GM18907 (cell line): ENCODE measurements around the gene SMAD6.
"Not testable (repeated sequence)": the region's sequence is repeated elsewhere in the genome, so short reads cannot be mapped to it uniquely, and the experiment has no call there.

Experiments used
- ATAC-seq: cut with Tn5 transposase; IDR thresholded peaks from one replicate; pipeline ENCODE4 v1.9.1; 2021; ENCODE audit warnings: mild to moderate bottlenecking, moderate library complexity; ENCODE audit not compliant: unreplicated experiment

SMAD6 gene

GRCh38 chr15:66756295-66756694 lies 54.3 kb downstream of the SMAD6 start:
- no peak for ATAC-seq

DNA sequence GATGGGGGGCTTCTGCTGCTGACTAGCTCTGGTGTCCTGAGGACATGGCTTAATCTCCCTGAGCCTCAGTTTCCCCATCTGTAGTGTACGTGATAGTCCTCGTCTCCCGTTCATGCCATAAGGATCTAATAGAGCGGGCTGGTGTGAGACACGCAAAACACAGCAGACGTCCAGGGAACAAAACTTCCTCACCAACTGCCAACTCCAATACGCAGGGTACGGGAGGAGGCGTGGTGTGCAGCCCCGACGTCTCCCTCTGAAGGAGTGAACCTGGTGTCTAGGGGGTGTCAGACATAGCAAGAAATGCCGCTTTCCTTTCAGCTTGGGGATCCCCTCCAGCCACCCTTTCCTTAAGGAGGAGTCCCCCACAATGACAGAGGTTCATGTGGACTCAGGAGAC lies 55.0 kb downstream of the SMAD6 start:
- ATAC-seq = no peak

GRCh38 chr15:66757521-66757920 lies 55.5 kb downstream of the SMAD6 start:
- ATAC-seq = no peak

DNA sequence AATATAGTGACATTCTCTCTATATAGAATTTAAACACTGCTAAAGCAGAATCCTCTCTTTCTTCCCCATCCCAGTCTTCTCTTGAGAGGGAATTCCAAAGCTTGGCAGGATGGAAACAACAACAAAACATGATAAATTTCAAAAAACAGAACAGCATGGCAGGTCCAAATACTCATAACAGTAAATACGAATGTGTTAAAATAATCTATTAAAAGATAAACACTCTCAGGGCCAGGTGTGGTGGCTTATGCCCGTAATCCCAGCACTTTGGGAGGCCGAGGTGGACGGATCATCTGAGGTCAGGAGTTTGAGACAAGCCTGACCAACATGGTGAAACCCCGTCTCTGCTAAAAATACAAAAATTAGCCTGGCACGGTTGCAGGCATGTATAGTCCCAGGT lies 56.2 kb downstream of the SMAD6 start:
- ATAC-seq = not testable (repeated sequence)

- no peak for ATAC-seq
Observed at GRCh38 chr15:66758844-66759243, 56.8 kb downstream of the SMAD6 start.

DNA sequence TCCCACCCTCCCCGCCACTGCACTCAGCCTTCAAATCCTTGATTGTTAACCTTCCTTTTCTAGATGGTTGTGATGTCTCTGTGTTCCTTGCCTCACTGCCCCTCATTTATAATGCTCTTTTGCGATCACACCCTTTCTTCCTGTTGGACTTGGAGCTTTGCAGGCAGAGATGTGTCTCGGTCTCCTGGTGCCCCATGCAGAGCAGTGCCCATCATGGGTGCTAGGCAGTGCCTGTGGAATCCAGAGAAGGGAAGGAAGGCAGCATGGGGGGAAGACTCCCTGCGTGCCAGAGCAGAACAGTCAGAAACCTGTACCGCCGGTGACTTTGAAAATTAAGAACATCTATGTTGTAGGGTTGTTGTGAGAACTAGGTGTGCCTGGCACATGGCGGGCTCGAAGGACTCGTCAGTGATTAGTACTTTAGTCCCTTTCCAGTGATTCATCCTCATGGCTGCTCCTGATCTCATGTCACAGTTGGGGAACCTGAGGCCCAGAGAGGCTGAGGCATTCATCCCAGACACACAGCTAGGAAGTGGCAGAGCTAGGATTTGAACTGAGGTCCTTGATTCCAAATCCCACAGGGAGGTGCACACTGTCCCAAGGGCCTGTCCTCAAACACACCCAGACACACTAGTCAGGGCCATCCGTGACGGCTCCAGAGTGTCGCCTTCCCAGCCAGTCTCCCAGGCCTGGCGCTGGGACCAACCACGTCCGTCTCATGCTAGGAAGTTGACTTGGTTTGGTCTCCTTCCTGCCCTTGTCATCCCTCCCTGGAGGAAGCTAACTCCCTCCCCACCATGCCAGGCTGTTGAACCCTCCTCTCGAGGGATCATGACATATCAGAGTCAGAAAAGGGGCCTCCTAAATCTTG lies 58.3 kb downstream of the SMAD6 start:
- ATAC-seq = no peak

- ATAC-seq = peak; percentile 36
Observed at GRCh38 chr15:66760968-66761725, 59.1 kb downstream of the SMAD6 start.

GRCh38 chr15:66761726-66762595 lies 59.9 kb downstream of the SMAD6 start:
- no peak for ATAC-seq

GRCh38 chr15:66763186-66764071 lies 61.4 kb downstream of the SMAD6 start:
- no peak for ATAC-seq

DNA sequence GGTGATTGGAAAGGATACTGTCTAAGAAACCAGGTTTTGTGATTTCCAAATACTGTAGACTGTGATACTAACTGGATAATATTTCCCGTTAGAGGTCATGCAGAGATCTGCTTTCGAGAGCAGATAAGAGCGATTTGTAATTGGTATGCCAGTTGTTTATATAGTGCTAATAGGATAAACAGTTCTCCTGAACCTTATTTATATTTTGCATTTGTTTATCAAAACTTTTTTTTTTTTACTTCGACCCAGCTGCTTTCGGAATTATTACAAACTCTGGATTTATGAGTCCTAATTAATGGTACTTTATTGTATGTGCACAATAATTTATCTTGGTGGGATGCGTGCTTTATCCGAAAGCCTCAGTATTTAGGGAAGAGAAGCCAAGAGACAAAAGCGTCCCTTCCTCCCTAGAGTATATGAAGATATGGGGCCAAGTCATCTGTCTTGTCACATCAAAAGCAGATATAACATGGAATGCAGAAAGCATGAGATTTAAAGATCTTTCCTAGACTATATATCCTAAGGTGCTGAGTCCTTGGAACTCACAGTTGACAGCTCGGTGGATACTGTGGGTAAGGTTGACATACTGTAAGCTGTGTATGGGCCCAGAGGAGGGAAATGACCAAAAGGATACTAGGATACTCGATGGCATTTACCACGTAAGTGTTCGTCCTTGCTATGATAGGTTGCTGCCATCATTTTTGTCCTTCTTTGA lies 62.2 kb downstream of the SMAD6 start:
- no peak for ATAC-seq

DNA sequence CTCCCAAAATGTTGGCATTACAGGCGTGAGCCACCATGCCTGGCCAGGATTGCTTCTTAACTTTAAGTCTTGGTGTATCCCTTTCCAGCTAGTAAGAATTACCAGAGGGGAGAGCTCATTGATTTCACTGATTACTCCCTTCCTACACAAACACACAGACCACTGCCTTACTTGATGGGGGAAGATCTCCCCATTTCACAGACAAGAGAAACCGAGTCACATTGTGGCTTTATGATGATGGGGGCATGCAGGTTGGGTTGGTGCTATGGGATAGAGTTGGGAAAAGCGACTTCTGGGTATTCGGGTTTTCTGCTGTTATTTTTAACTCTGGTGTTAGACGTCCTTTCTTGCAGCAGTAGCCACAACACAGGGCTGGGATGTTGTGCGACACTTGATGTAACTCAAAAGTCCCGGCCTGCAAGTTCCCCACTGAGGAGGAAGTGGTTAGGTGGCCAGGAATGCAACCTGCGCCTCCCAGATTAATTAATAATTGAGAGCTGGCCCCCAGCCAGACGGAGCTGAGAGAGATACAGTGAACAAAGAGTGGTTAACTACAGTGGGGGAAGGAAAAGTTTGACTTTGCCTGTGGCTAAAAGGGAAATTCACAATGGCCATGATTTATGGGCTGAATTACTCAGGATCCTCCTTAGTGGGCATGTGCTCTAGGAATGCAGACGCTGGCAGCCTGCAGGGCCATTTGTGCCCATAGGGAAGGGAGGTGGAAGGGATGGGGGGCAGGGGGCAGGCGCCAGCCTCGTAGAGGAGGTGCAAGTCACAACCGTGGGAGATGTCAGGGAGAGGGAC lies 63.6 kb downstream of the SMAD6 start:
- peak; percentile 72 for ATAC-seq

DNA sequence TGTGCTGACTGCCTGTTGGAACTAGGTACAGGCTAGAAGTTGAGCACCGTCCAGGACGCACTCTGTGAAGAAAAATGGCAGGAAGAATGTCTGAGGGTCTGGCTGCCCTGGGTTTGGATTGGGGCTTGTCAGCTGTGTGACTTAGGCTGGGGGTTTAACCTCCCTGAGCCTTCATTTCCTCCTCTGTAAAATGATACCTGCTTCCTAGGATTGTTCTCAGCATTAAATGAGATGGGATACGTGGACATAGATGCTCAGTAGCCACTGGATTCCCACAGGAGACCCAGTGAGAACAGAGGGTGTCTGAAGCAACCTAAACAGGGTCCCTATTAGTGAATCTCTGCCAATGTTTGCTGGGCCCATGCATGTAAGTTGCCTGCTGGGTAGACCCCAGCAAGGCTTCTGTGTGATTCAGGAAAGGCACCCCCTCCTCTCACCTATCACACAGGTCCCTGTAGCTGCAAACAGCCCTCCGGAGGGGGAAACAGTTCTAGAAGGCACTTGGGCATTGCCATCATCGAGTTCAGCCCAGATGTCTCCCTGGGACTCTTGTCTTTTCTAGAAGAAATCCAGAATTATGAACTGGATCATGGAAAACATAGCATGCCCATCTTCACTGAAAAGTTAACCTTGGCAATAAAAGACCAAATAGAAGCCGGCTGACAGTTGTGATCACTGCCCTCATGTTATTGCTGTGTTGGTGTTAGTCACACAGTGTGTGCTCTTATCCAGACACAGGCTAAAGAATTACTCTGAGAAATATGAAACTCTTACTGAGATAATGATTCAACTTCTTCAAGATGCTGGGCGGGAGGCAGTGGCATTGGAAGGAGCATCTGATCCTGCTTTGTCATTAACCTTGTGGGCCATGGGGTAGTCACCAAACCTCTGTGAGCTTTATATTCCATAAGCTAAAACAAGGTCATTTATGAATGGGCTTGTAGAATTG lies 64.5 kb downstream of the SMAD6 start:
- no peak for ATAC-seq

GRCh38 chr15:66767240-66767659 lies 65.2 kb downstream of the SMAD6 start:
- no peak for ATAC-seq

- ATAC-seq = no peak
Observed at GRCh38 chr15:66768987-66769386, 67.0 kb downstream of the SMAD6 start.

GRCh38 chr15:66770518-66771350 lies 68.7 kb downstream of the SMAD6 start:
- ATAC-seq = no peak

- ATAC-seq = no peak
Observed at GRCh38 chr15:66771351-66771650, 69.3 kb downstream of the SMAD6 start.

- ATAC-seq = no peak
Observed at GRCh38 chr15:66772604-66773128, 70.6 kb downstream of the SMAD6 start.
